ENCODE data around the gene AGTR1. TPM values are rescaled to one million over a fixed set of nuclear protein-coding genes. Genes with fewer than 3 reads are reported as not detected.

Gene AGTR1
- polyA plus RNA-seq, 3 donors, result not detected

GRCh38 chr3:148789146-148789545 is 91.4 kb downstream of the AGTR1 start:
- Histone ChIP-seq H3K9ac (ENCODE audit: insufficient read depth, low read length, poor library complexity, severe bottlenecking) (no peak overlapping the region), H3K36me3 (replicated peaks in 1 of 2; ENCODE audit: control insufficient read depth in 1 of 2, insufficient read depth in 2 of 2, low read length in 2 of 2) (no peaks in the 10 kb centered on the region), H2AFZ (ENCODE audit: insufficient read depth, low read depth, low read length, poor library complexity, severe bottlenecking) (no peak overlapping the region), H3K27me3 (ENCODE audit: control insufficient read depth in 2 of 2, insufficient read depth in 2 of 2, low read length in 2 of 2) (no peaks in the 10 kb centered on the region), H3K4me3 (replicated peaks in 1 of 3; ENCODE audit: low read depth in 2 of 3, low read length in 3 of 3) (no peak overlapping the region), H3K4me1 (ENCODE audit: control insufficient read depth in 1 of 2, insufficient read depth in 2 of 2, low read length in 2 of 2) (peaks cover 0 to 3% of the 10 kb centered on the region in 2 donors), H3K27ac (ENCODE audit: low read depth in 1 of 2, low read length in 2 of 2) (no peak overlapping the region), H4K20me1 (ENCODE audit: insufficient read depth, low read length) (no peaks in the 10 kb centered on the region), H3K79me2 (ENCODE audit: insufficient read depth, low read length) (no peaks in the 10 kb centered on the region), H3K9me3 (replicated peaks in 1 of 2; ENCODE audit: control insufficient read depth in 1 of 2, insufficient read depth in 1 of 2, low read length in 2 of 2) (no peaks in the 10 kb centered on the region), H3K4me2 (replicated peaks; ENCODE audit: extremely low read depth, low read length, poor library complexity, severe bottlenecking) (no peak overlapping the region)
- TF ChIP-seq, protein P1, sequence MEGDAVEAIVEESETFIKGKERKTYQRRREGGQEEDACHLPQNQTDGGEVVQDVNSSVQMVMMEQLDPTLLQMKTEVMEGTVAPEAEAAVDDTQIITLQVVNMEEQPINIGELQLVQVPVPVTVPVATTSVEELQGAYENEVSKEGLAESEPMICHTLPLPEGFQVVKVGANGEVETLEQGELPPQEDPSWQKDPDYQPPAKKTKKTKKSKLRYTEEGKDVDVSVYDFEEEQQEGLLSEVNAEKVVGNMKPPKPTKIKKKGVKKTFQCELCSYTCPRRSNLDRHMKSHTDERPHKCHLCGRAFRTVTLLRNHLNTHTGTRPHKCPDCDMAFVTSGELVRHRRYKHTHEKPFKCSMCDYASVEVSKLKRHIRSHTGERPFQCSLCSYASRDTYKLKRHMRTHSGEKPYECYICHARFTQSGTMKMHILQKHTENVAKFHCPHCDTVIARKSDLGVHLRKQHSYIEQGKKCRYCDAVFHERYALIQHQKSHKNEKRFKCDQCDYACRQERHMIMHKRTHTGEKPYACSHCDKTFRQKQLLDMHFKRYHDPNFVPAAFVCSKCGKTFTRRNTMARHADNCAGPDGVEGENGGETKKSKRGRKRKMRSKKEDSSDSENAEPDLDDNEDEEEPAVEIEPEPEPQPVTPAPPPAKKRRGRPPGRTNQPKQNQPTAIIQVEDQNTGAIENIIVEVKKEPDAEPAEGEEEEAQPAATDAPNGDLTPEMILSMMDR (IDR thresholded peaks at IDR 0.05), result no peak
- no peak overlapping the region for H3K27ac Mint-ChIP-seq
- WGBS (ENCODE audit: insufficient coverage), result no CpG with 5 or more reads among the region's 6 CpGs
- no peaks in the 10 kb centered on the region for H3K36me3 Mint-ChIP-seq
- no peaks in the 10 kb centered on the region for H3K9me3 Mint-ChIP-seq
- DNase-seq, result no peak
- H3K4me3 Mint-ChIP-seq, result no peak overlapping the region
- intact Hi-C loops (cut with micrococcal nuclease), result no loop called here
- H3K27me3 Mint-ChIP-seq (ENCODE audit: low read depth in 3 of 3), result peaks cover 0 to 2% (median 0%) of the 10 kb centered on the region in 3 donors
- H3K4me1 Mint-ChIP-seq, result peaks cover 15% of the 10 kb centered on the region

- Histone ChIP-seq H4K20me1 (ENCODE audit: insufficient read depth, low read length) (no peaks in the 10 kb centered on the region), H3K9me3 (replicated peaks in 1 of 2; ENCODE audit: control insufficient read depth in 1 of 2, insufficient read depth in 1 of 2, low read length in 2 of 2) (no peaks in the 10 kb centered on the region), H3K4me1 (ENCODE audit: control insufficient read depth in 1 of 2, insufficient read depth in 2 of 2, low read length in 2 of 2) (peaks cover 0 to under 1% of the 10 kb centered on the region in 2 donors), H3K27ac (ENCODE audit: low read depth in 1 of 2, low read length in 2 of 2) (no peak overlapping the region), H3K4me2 (replicated peaks; ENCODE audit: extremely low read depth, low read length, poor library complexity, severe bottlenecking) (no peak overlapping the region), H3K9ac (ENCODE audit: insufficient read depth, low read length, poor library complexity, severe bottlenecking) (no peak overlapping the region), H3K4me3 (replicated peaks in 1 of 3; ENCODE audit: low read depth in 2 of 3, low read length in 3 of 3) (no peak overlapping the region), H2AFZ (ENCODE audit: insufficient read depth, low read depth, low read length, poor library complexity, severe bottlenecking) (no peak overlapping the region), H3K79me2 (ENCODE audit: insufficient read depth, low read length) (no peaks in the 10 kb centered on the region), H3K36me3 (replicated peaks in 1 of 2; ENCODE audit: control insufficient read depth in 1 of 2, insufficient read depth in 2 of 2, low read length in 2 of 2) (no peaks in the 10 kb centered on the region), H3K27me3 (ENCODE audit: control insufficient read depth in 2 of 2, insufficient read depth in 2 of 2, low read length in 2 of 2) (no peaks in the 10 kb centered on the region)
- no peak for DNase-seq
- H3K27me3 Mint-ChIP-seq (ENCODE audit: low read depth in 3 of 3), result peaks cover 0 to 2% (median 0%) of the 10 kb centered on the region in 3 donors
- no peaks in the 10 kb centered on the region for H3K9me3 Mint-ChIP-seq
- H3K36me3 Mint-ChIP-seq, result no peaks in the 10 kb centered on the region
- 80% methylated on average over 1 of the region's 2 CpGs for WGBS (ENCODE audit: insufficient coverage)
- TF ChIP-seq, protein P1 (IDR thresholded peaks at IDR 0.05), result no peak
- peaks cover 9% of the 10 kb centered on the region for H3K4me1 Mint-ChIP-seq
- H3K4me3 Mint-ChIP-seq, result no peak overlapping the region
- no peak overlapping the region for H3K27ac Mint-ChIP-seq
- intact Hi-C loops (cut with micrococcal nuclease), result no loop called here
Measured at GRCh38 chr3:148789906-148790305, 92.2 kb downstream of the AGTR1 start.
